OCI-LY7 (cell line): Measurements from ENCODE around the gene SNX9. TPM values are rescaled to one million over a fixed set of nuclear protein-coding genes. Genes with fewer than 3 reads are reported as not detected.

Experiments
- BruUV-seq: library from RNA; stranded (reverse); fragments of 400-500 nt; replicated peaks from 2 replicates; lab custom pipeline; 2021; lab: Mats Ljungman, UMichigan
- CTCF ChIA-PET: fragments of 300-600 bp; sonication (Branson Sonifier 250); formaldehyde crosslinking; loops from one replicate; lab custom pipeline; 2022; ENCODE audit warnings: antibody characterized with exemption; ENCODE audit not compliant: unreplicated experiment; lab: Charles Lee
- POLR2A ChIA-PET: fragments of 300-600 bp; sonication (Branson Sonifier 250); formaldehyde crosslinking; loops from one replicate; lab custom pipeline; 2022; ENCODE audit warnings: antibody characterized with exemption; lab: Charles Lee
- DNase-seq: peaks from one replicate; pipeline ENCODE4 v3.0.0-alpha.2; 2015; ENCODE audit warnings: low spot score
- H2AFZ ChIP-seq: fragments of 200-600 bp; sonication (generic), shearing (Covaris generic); 2 replicates; pipeline ENCODE4 v1.6.1; 2014; ENCODE audit warnings: mild to moderate bottlenecking, antibody characterized with exemption, low read length, moderate library complexity
- H3K27ac ChIP-seq: fragments of 200-600 bp; sonication (generic); 2 replicates; pipeline ENCODE4 v1.5.1; 2014; ENCODE audit warnings: mixed run types, low read depth, mild to moderate bottlenecking, moderate library complexity, low read length, inconsistent platforms; ENCODE audit not compliant: poor library complexity, severe bottlenecking
- H3K36me3 ChIP-seq: fragments of 200-600 bp; sonication (generic); 2 replicates; pipeline ENCODE4 v1.6.1; 2014; ENCODE audit warnings: mild to moderate bottlenecking, antibody characterized with exemption, low read length, moderate library complexity, mixed read lengths; ENCODE audit not compliant: insufficient read depth
- H3K4me1 ChIP-seq: fragments of 200-600 bp; sonication (generic); 2 replicates; pipeline ENCODE4 v1.5.1; 2014; ENCODE audit warnings: mild to moderate bottlenecking, low read length; ENCODE audit not compliant: insufficient read depth, poor library complexity, severe bottlenecking
- H3K4me2 ChIP-seq: fragments of 200-600 bp; sonication (generic); 2 replicates; pipeline ENCODE4 v1.6.1; 2014; ENCODE audit warnings: mild to moderate bottlenecking, low read length
- H3K4me3 ChIP-seq: fragments of 200-600 bp; sonication (generic); 2 replicates; pipeline ENCODE4 v1.5.1; 2014; ENCODE audit warnings: mild to moderate bottlenecking, low read depth, low read length; ENCODE audit not compliant: poor library complexity, severe bottlenecking
- H3K79me2 ChIP-seq: fragments of 200-600 bp; sonication (generic); 2 replicates; pipeline ENCODE4 v1.6.1; 2016; ENCODE audit warnings: low read depth, mild to moderate bottlenecking, low read length, moderate library complexity, mixed read lengths; ENCODE audit not compliant: insufficient read depth
- H3K9me2 ChIP-seq: fragments of 200-600 bp; sonication (generic); 2 replicates; pipeline ENCODE4 v1.6.1; 2016; ENCODE audit warnings: mild to moderate bottlenecking, low read length, mixed read lengths; ENCODE audit not compliant: insufficient read depth
- H3K9me3 ChIP-seq: fragments of 200-600 bp; sonication (generic); 2 replicates; pipeline ENCODE4 v1.6.1; 2014; ENCODE audit warnings: mild to moderate bottlenecking, mixed run types, low read length, mixed read lengths
- H4K20me1 ChIP-seq: fragments of 200-600 bp; sonication (generic); 2 replicates; pipeline ENCODE4 v1.6.1; 2014; ENCODE audit warnings: mild to moderate bottlenecking, antibody characterized with exemption, low read length, moderate library complexity, mixed read lengths; ENCODE audit not compliant: insufficient read depth
- EZH2phosphoT487 ChIP-seq: fragments of 200-600 bp; sonication (generic); IDR thresholded peaks from 2 replicates; pipeline ENCODE4 v1.6.1; 2018; ENCODE audit warnings: low read depth, borderline replicate concordance, mild to moderate bottlenecking, mixed run types, antibody characterized with exemption, low read length, moderate library complexity, mixed read lengths
- intact Hi-C: fragments of 100-400 bp; cut with micrococcal nuclease; formaldehyde crosslinking; loops from one replicate; pipeline ENCODE4 v1.10.0; 2022; ENCODE audit not compliant: unreplicated experiment
- total RNA-seq, 2 experiments: library from RNA; depleted of rRNA in 1 of 2; stranded (reverse); fragments of >200 nt in 1 of 2; shearing (Covaris generic) in 1 of 2; gene quantifications; 2 replicates each; pipeline ENCODE4 v1.2.3, GENCODE V29; 2014 to 2022
- TF ChIP-seq, protein P1 (sequence below): fragments of 200-600 bp; sonication (generic); conservative IDR thresholded peaks from 2 replicates; pipeline ENCODE4 v1.5.1; 2014; ENCODE audit warnings: mild to moderate bottlenecking, antibody characterized with exemption, low read length, moderate library complexity, mixed read lengths

The SNX9 gene
- total RNA-seq, 2 experiments from 2014 or later = not detected

DNA sequence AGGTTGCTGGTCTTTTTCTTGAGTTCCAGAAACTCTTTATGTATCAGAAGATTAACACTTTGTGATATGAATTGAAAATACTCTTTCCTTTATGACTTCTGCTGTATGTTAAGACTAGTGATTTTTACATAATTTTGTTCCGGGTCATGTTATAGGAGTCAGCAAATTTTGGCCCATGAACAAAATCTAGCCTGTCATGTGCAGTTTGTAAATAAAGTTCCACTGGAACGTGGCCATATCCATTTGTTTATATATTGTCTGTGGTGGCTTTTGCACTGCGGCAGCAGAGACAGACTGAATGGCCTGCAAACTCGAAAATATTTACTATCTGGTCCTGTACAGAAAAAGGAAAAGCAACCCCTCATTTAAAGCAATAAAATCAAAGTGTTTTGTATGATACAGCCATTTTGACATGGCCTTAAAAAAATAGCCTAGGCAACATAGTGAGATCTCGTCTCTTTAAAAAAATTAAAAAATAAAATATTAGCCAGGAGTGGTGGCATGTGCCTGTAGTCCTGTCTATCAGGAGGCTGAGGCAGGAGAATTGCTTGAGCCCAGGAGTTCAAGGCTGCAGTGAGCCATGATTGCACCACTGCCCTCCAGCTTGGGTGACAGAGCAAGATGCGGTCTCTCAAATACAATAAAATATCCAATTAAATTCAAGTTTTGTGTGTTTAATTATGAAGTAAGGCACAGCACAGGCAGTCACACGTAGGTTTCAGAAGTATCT, 36.9 kb downstream of the SNX9 start:
- Histone ChIP-seq H3K4me1 (no peaks in the 10 kb centered on the region), H3K4me3 (no peak overlapping the region), H3K27ac (no peak overlapping the region), H2AFZ (no peak overlapping the region), H3K4me2 (no peak overlapping the region), H3K79me2 (no peaks in the 10 kb centered on the region), H3K36me3 (no peaks in the 10 kb centered on the region), H3K9me3 (no peaks in the 10 kb centered on the region), H3K9me2 (no peaks in the 10 kb centered on the region), H4K20me1 (no peaks in the 10 kb centered on the region)
- POLR2A ChIA-PET = no interaction called here
- no peak for TF ChIP-seq EZH2phosphoT487
- TF ChIP-seq, protein P1, sequence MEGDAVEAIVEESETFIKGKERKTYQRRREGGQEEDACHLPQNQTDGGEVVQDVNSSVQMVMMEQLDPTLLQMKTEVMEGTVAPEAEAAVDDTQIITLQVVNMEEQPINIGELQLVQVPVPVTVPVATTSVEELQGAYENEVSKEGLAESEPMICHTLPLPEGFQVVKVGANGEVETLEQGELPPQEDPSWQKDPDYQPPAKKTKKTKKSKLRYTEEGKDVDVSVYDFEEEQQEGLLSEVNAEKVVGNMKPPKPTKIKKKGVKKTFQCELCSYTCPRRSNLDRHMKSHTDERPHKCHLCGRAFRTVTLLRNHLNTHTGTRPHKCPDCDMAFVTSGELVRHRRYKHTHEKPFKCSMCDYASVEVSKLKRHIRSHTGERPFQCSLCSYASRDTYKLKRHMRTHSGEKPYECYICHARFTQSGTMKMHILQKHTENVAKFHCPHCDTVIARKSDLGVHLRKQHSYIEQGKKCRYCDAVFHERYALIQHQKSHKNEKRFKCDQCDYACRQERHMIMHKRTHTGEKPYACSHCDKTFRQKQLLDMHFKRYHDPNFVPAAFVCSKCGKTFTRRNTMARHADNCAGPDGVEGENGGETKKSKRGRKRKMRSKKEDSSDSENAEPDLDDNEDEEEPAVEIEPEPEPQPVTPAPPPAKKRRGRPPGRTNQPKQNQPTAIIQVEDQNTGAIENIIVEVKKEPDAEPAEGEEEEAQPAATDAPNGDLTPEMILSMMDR = no peak
- CTCF ChIA-PET = no interaction called here
- no TSS peak for BruUV-seq
- intact Hi-C loops = no loop called here
- no peak for DNase-seq

DNA sequence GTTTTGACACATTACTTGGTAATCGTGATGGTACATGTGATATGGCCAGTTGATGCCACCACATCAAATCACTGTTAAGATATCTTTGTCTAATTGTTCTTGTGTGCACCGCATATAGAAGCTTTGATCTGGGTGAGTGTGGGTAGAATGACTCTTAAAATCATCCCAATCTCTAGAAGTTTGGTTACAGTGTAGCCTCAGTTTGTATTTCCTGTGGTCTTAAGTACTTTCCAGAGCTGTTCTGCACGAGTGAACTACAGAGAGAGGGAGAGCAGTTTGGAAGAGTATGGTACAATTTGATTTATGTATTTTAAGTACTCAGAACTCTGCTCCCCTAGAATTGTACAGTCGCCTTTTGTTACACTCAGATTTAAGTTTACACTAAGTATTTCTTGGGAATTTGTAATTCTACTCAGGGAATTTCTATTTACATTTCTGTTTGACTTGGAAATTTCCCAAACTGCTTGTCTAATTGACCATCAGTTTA, 37.5 kb downstream of the SNX9 start:
- CTCF ChIA-PET = no interaction called here
- Histone ChIP-seq H3K36me3 (no peaks in the 10 kb centered on the region), H3K27ac (no peak overlapping the region), H4K20me1 (no peaks in the 10 kb centered on the region), H3K4me2 (no peak overlapping the region), H3K4me3 (no peak overlapping the region), H3K9me2 (no peaks in the 10 kb centered on the region), H3K9me3 (no peaks in the 10 kb centered on the region), H3K4me1 (no peaks in the 10 kb centered on the region), H3K79me2 (no peaks in the 10 kb centered on the region), H2AFZ (no peak overlapping the region)
- POLR2A ChIA-PET = no interaction called here
- intact Hi-C loops = no loop called here
- no TSS peak for BruUV-seq
- DNase-seq = no peak
- TF ChIP-seq, protein P1 = no peak
- TF ChIP-seq EZH2phosphoT487 = no peak

DNA sequence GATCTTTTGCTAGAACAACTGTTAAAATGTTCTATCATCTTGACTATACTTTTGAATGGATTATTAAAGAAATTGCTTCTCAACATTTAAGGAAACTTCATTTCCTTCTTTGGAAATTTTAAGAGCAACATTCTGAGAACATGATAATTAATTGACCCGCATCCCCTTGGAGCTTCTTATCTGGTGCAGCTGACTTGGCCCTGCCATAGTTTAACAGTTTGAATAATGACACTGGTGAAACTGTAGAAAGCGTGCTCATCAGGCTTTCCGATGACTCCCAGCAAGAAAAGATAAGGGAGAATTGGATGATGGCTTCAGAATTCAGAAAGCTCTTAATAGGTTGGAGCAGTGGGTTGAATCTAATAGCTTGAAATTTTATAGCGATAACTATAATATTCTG, 38.1 kb downstream of the SNX9 start:
- no peak overlapping the region for H3K4me3 ChIP-seq
- ChIA-PET POLR2A (no interaction called here), CTCF (no interaction called here)
- H3K9me3 ChIP-seq = no peaks in the 10 kb centered on the region
- no peak overlapping the region for H3K4me2 ChIP-seq
- H3K9me2 ChIP-seq = no peaks in the 10 kb centered on the region
- no peaks in the 10 kb centered on the region for H3K79me2 ChIP-seq
- H3K27ac ChIP-seq = no peak overlapping the region
- no peak for DNase-seq
- H2AFZ ChIP-seq = no peak overlapping the region
- no TSS peak for BruUV-seq
- H4K20me1 ChIP-seq = no peaks in the 10 kb centered on the region
- TF ChIP-seq, protein P1 = no peak
- TF ChIP-seq EZH2phosphoT487 = no peak
- no peaks in the 10 kb centered on the region for H3K36me3 ChIP-seq
- intact Hi-C loops = no loop called here
- no peaks in the 10 kb centered on the region for H3K4me1 ChIP-seq
